GM12891 (cell line): Measurements from ENCODE around the gene CATSPERD.
A peak's percentile ranks its signal among the peaks of the same experiment; 100 is the strongest.

Experiments
- DNase-seq: peaks from one replicate; pipeline ENCODE4 v3.0.0; 2011; ENCODE audit warnings: low spot score; ENCODE audit not compliant: insufficient read length
- FAIRE-seq: peaks from 2 replicates; lab custom pipeline; 2011; peaks lifted over from hg19 to GRCh38; lab: Jason Lieb, UNC
- PAX5 ChIP-seq: IDR thresholded peaks from 2 replicates; pipeline ENCODE4 v1.6.1; 2011; ENCODE audit warnings: low read length, moderate library complexity, mild to moderate bottlenecking; ENCODE audit not compliant: insufficient read depth, severe bottlenecking
- POLR2A ChIP-seq: IDR thresholded peaks from 2 replicates; pipeline ENCODE4 v1.6.1; 2011; ENCODE audit warnings: low read depth, low read length, control low read depth
- POLR2AphosphoS5 ChIP-seq: IDR thresholded peaks from 2 replicates; pipeline ENCODE4 v1.6.1; 2011; ENCODE audit warnings: low read depth, low read length, control low read depth
- POU2F2 ChIP-seq: IDR thresholded peaks from 2 replicates; pipeline ENCODE4 v1.6.1; 2011; ENCODE audit warnings: low read depth, mild to moderate bottlenecking, control low read depth, low read length, moderate library complexity
- SPI1 ChIP-seq: IDR thresholded peaks from 2 replicates; pipeline ENCODE4 v1.6.1; 2011; ENCODE audit warnings: low read depth, low read length, control low read depth
- TAF1 ChIP-seq: IDR thresholded peaks from 2 replicates; pipeline ENCODE4 v1.6.1; 2011; ENCODE audit warnings: low read depth, low read length, control low read depth

The CATSPERD gene

GRCh38 chr19:5711025-5711424 is 9.4 kb upstream of the CATSPERD start:
- DNase-seq (no peak), FAIRE-seq (no peak)
- no peak for TF ChIP-seq PAX5
- TF ChIP-seq POLR2A, result no peak; the same call in 1 of the 2 replicates
- TF ChIP-seq SPI1, result no peak
- no peak for TF ChIP-seq POU2F2
- no peak; the same call in 1 of the 2 replicates for TF ChIP-seq POLR2AphosphoS5
- no peak for TF ChIP-seq TAF1

GRCh38 chr19:5711713-5712161 is 8.7 kb upstream of the CATSPERD start:
- no peak for TF ChIP-seq POU2F2
- TF ChIP-seq PAX5, result no peak
- no peak for TF ChIP-seq TAF1
- TF ChIP-seq POLR2AphosphoS5, result no peak; the same call in 1 of the 2 replicates
- DNase-seq (no peak), FAIRE-seq (no peak)

GRCh38 chr19:5713228-5713627 is 7.2 kb upstream of the CATSPERD start:
- no peak for DNase-seq
- TF ChIP-seq SPI1, result no peak
- no peak for TF ChIP-seq PAX5
- FAIRE-seq, result no peak

GRCh38 chr19:5714816-5715215 is 5.6 kb upstream of the CATSPERD start:
- no peak for DNase-seq
- no peak for FAIRE-seq
- no peak for TF ChIP-seq SPI1
- TF ChIP-seq PAX5, result no peak
- no peak for TF ChIP-seq TAF1
- TF ChIP-seq POU2F2, result no peak
- no peak for TF ChIP-seq POLR2A
- no peak for TF ChIP-seq POLR2AphosphoS5

GRCh38 chr19:5717215-5717935 is 3.1 kb upstream of the CATSPERD start:
- no peak for FAIRE-seq
- TF ChIP-seq SPI1 (no peak), POLR2AphosphoS5 (no peak), POLR2A (no peak), PAX5 (no peak), POU2F2 (no peak), TAF1 (no peak)
- DNase-seq, result no peak

- FAIRE-seq (no peak), DNase-seq (no peak)
- TF ChIP-seq SPI1 (no peak), PAX5 (no peak), TAF1 (no peak), POLR2A (no peak), POU2F2 (no peak), POLR2AphosphoS5 (no peak)
Observed at GRCh38 chr19:5718037-5718578, 2.3 kb upstream of the CATSPERD start.

- no peak for FAIRE-seq
- TF ChIP-seq SPI1 (no peak; the same call in 1 of the 2 replicates), TAF1 (peak; percentile 75; the same call in 1 of the 2 replicates), POU2F2 (0 out of 2 replicates have a peak, but pooled peaks have one; percentile 51), POLR2A (peak; percentile 80), POLR2AphosphoS5 (peak; percentile 57; the same call in 1 of the 2 replicates), PAX5 (no peak)
- peak; percentile 30 for DNase-seq
Observed at GRCh38 chr19:5718579-5719273, 1.7 kb upstream of the CATSPERD start.

GRCh38 chr19:5719274-5719960 is 1.0 kb upstream of the CATSPERD start:
- TF ChIP-seq POLR2AphosphoS5, result no peak
- TF ChIP-seq PAX5, result no peak
- no peak; the same call in 1 of the 2 replicates for TF ChIP-seq POLR2A
- no peak for TF ChIP-seq TAF1
- no peak for TF ChIP-seq SPI1
- TF ChIP-seq POU2F2, result no peak
- FAIRE-seq, result no peak
- DNase-seq, result no peak
